M059J (cell line): ENCODE results near the gene SYNJ2. TPM values are rescaled to one million over a fixed set of nuclear protein-coding genes. Genes with fewer than 3 reads are reported as not detected.

Experiments used
- DNase-seq: peaks from one replicate; pipeline ENCODE4 v3.0.0-alpha.2; 2012; ENCODE audit warnings: low read depth
- total RNA-seq: library from RNA; depleted of rRNA; stranded (reverse); fragments of >200 nt; shearing (Covaris generic); gene quantifications from 2 replicates; pipeline ENCODE4 v1.2.3, GENCODE V29; 2014

SYNJ2 gene
- total RNA-seq, 1 experiment from 2014 or later, result 50.4 TPM

- no peak for DNase-seq
Observed at GRCh38 chr6:157978021-157978783, 3.5 kb upstream of the SYNJ2 start.

GRCh38 chr6:157980288-157981131 is 1.2 kb upstream of the SYNJ2 start:
- no peak for DNase-seq

- no peak for DNase-seq
Observed at GRCh38 chr6:157981132-157981394, 600 bp upstream of the SYNJ2 start.

- peak; percentile 52 for DNase-seq
Observed at GRCh38 chr6:157982102-157982562, 469 bp downstream of the SYNJ2 start.

GRCh38 chr6:157982563-157983405 is 1.1 kb downstream of the SYNJ2 start:
- DNase-seq, result peak; percentile 76

- no peak for DNase-seq
Observed at GRCh38 chr6:157983406-157984119, 1.9 kb downstream of the SYNJ2 start.

- no peak for DNase-seq
Observed at GRCh38 chr6:157984128-157984527, 2.5 kb downstream of the SYNJ2 start.

- no peak for DNase-seq
Observed at GRCh38 chr6:157984686-157985225, 3.1 kb downstream of the SYNJ2 start.

- DNase-seq, result no peak
Observed at GRCh38 chr6:157985378-157986155, 3.9 kb downstream of the SYNJ2 start.

- no peak for DNase-seq
Observed at GRCh38 chr6:157987788-157988699, 6.4 kb downstream of the SYNJ2 start.

- DNase-seq, result no peak
Observed at GRCh38 chr6:157988700-157989063, 7.0 kb downstream of the SYNJ2 start.

- peak; percentile 99 for DNase-seq
Observed at GRCh38 chr6:157989541-157990289, 8.1 kb downstream of the SYNJ2 start.

GRCh38 chr6:157990321-157991066 is 8.8 kb downstream of the SYNJ2 start:
- no peak for DNase-seq

GRCh38 chr6:157991067-157991432 is 9.4 kb downstream of the SYNJ2 start:
- no peak for DNase-seq

- no peak for DNase-seq
Observed at GRCh38 chr6:157993076-157993475, 11.4 kb downstream of the SYNJ2 start.

GRCh38 chr6:157994125-157994795 is 12.6 kb downstream of the SYNJ2 start:
- no peak for DNase-seq

- no peak for DNase-seq
Observed at GRCh38 chr6:157995458-157995857, 13.8 kb downstream of the SYNJ2 start.
